A673 (cell line): ENCODE data around the gene DNAAF5. TPM values are rescaled to one million over a fixed set of nuclear protein-coding genes. Genes with fewer than 3 reads are reported as not detected.
A peak's percentile ranks its signal among the peaks of the same experiment; 100 is the strongest.

ENCODE experiments used
- BruUV-seq: library from RNA; stranded (reverse); fragments of 400-500 nt; replicated peaks from 2 replicates; lab custom pipeline; 2021; lab: Mats Ljungman, UMichigan
- CTCF ChIA-PET: fragments of 300-600 bp; sonication (Branson Sonifier 250); formaldehyde crosslinking; loops from one replicate; lab custom pipeline; 2022; ENCODE audit warnings: antibody characterized with exemption; lab: Charles Lee
- POLR2A ChIA-PET: fragments of 300-600 bp; sonication (Branson Sonifier 250); formaldehyde crosslinking; loops from one replicate; lab custom pipeline; 2022; ENCODE audit warnings: antibody characterized with exemption; ENCODE audit not compliant: low non-redundant PET; lab: Charles Lee
- DNase-seq: peaks from one replicate; pipeline ENCODE4 v3.0.0-alpha.2; 2015; ENCODE audit warnings: low spot score
- H3K27ac ChIP-seq: fragments of 200-600 bp; sonication (generic); 2 replicates; pipeline ENCODE4 v1.5.1; 2016; ENCODE audit warnings: mixed run types, low read depth, mild to moderate bottlenecking, mixed read lengths, antibody characterized with exemption, low read length; ENCODE audit not compliant: poor library complexity, severe bottlenecking
- H3K27me3 ChIP-seq: fragments of 200-600 bp; sonication (generic); replicated peaks from 2 replicates; pipeline ENCODE4 v1.6.1; 2017; ENCODE audit warnings: mixed run types, low read depth, mild to moderate bottlenecking, mixed read lengths, antibody characterized with exemption, low read length; ENCODE audit not compliant: insufficient read depth, poor library complexity
- H3K36me3 ChIP-seq: fragments of 200-600 bp; sonication (generic); 2 replicates; pipeline ENCODE4 v1.6.1; 2016; ENCODE audit warnings: mixed run types, mild to moderate bottlenecking, mixed read lengths, antibody characterized with exemption, low read length; ENCODE audit not compliant: insufficient read depth, poor library complexity, severe bottlenecking
- H3K4me1 ChIP-seq: fragments of 200-600 bp; sonication (generic); 2 replicates; pipeline ENCODE4 v1.6.1; 2017; ENCODE audit warnings: mixed run types, mild to moderate bottlenecking, mixed read lengths, antibody characterized with exemption, low read length; ENCODE audit not compliant: insufficient read depth, poor library complexity, severe bottlenecking
- H3K4me3 ChIP-seq: fragments of 200-600 bp; sonication (generic); 2 replicates; pipeline ENCODE4 v1.5.1; 2016; ENCODE audit warnings: low read depth, mixed run types, mild to moderate bottlenecking, mixed read lengths, low read length; ENCODE audit not compliant: poor library complexity, severe bottlenecking
- H3K9me3 ChIP-seq: fragments of 200-600 bp; sonication (generic); 2 replicates; pipeline ENCODE4 v1.6.1; 2016; ENCODE audit warnings: mixed run types, low read depth, mild to moderate bottlenecking, mixed read lengths, antibody characterized with exemption, low read length; ENCODE audit not compliant: poor library complexity, severe bottlenecking
- EZH2 ChIP-seq: fragments of 200-600 bp; sonication (generic); IDR thresholded peaks from 2 replicates; pipeline ENCODE4 v1.6.1; 2017; ENCODE audit warnings: borderline replicate concordance, low read depth, mild to moderate bottlenecking, mixed read lengths, antibody characterized with exemption, low read length; ENCODE audit not compliant: poor library complexity, severe bottlenecking
- intact Hi-C: fragments of 100-400 bp; cut with micrococcal nuclease; formaldehyde crosslinking; loops from one replicate; pipeline ENCODE4 v1.10.0; 2022; ENCODE audit not compliant: unreplicated experiment
- total RNA-seq: library from RNA; stranded (reverse); gene quantifications from 2 replicates; pipeline ENCODE4 v1.2.3, GENCODE V29; 2021
- TF ChIP-seq, protein P1 (sequence below): fragments of 300-800, 200-600 bp; sonication (generic); conservative IDR thresholded peaks from 2 replicates; pipeline ENCODE4 v1.5.1; 2017; ENCODE audit warnings: low read depth, mild to moderate bottlenecking, antibody characterized with exemption, low read length, moderate library complexity, mixed read lengths

The DNAAF5 gene
- total RNA-seq, 1 experiment from 2014 or later: 78.1 TPM

DNA sequence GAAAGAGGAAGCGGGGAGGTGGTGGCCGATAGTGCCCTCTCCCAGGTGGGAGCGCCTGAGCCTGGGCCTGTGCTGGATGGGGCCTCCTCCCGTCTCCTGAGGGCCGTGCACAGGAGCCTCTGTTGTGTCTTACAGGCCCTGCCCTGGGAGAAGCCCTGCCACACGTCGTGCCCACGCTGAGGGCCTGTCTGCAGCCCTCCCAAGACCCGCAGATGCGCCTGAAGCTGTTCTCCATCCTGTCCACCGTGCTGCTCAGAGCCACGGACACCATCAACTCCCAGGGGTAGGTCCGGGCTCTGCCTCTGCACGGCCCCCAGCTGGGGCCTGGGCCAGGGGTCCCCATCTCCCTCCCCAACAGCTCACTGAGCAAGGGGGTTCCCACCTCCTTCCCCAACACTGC, 43.8 kb downstream of the DNAAF5 start:
- no TSS peak for BruUV-seq
- intact Hi-C loops: loop anchor here (10.0 kb wide), 1 partner anchor 166 kb away; no protein-coding TSS in a partner anchor
- POLR2A ChIA-PET: no interaction called here
- Histone ChIP-seq H3K27ac (peak overlapping the region; percentile 32), H3K27me3 (no peaks in the 10 kb centered on the region), H3K4me3 (no peak overlapping the region), H3K9me3 (no peaks in the 10 kb centered on the region), H3K4me1 (peaks cover 32% of the 10 kb centered on the region), H3K36me3 (peaks cover 31% of the 10 kb centered on the region)
- no peak for DNase-seq
- no peak for TF ChIP-seq EZH2
- TF ChIP-seq, protein P1, sequence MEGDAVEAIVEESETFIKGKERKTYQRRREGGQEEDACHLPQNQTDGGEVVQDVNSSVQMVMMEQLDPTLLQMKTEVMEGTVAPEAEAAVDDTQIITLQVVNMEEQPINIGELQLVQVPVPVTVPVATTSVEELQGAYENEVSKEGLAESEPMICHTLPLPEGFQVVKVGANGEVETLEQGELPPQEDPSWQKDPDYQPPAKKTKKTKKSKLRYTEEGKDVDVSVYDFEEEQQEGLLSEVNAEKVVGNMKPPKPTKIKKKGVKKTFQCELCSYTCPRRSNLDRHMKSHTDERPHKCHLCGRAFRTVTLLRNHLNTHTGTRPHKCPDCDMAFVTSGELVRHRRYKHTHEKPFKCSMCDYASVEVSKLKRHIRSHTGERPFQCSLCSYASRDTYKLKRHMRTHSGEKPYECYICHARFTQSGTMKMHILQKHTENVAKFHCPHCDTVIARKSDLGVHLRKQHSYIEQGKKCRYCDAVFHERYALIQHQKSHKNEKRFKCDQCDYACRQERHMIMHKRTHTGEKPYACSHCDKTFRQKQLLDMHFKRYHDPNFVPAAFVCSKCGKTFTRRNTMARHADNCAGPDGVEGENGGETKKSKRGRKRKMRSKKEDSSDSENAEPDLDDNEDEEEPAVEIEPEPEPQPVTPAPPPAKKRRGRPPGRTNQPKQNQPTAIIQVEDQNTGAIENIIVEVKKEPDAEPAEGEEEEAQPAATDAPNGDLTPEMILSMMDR: no peak
- CTCF ChIA-PET: no interaction called here

DNA sequence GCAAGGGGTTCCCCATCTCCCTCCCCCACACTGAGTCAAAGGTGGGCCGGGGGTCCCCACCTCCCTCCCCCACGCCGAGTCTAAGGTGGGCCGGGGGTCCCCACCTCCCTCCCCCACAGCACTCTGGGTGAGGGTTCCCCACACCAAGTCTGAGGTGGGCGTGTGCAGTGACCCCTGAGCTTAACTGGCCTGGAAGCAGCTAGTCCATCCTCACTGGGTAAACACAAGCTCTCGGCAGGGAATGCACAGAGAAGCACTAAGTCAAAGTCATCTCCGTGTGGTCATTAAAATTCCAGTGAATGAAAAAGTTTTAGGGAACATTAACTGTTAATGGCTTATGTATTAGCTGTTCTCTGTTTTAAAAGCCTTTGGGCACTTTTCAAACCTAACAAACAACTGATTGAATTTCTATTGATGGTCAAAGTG, 44.3 kb downstream of the DNAAF5 start:
- H3K36me3 ChIP-seq: peaks cover 31% of the 10 kb centered on the region
- H3K9me3 ChIP-seq: no peaks in the 10 kb centered on the region
- no peak for DNase-seq
- no peak for TF ChIP-seq EZH2
- TF ChIP-seq, protein P1: no peak
- intact Hi-C loops: loop anchor here (10.0 kb wide), 1 partner anchor 166 kb away; no protein-coding TSS in a partner anchor
- POLR2A ChIA-PET: no interaction called here
- H3K27me3 ChIP-seq: no peaks in the 10 kb centered on the region
- peak overlapping the region; percentile 32 for H3K27ac ChIP-seq
- H3K4me1 ChIP-seq: peaks cover 32% of the 10 kb centered on the region
- H3K4me3 ChIP-seq: no peak overlapping the region
- CTCF ChIA-PET: no interaction called here
- no TSS peak for BruUV-seq

DNA sequence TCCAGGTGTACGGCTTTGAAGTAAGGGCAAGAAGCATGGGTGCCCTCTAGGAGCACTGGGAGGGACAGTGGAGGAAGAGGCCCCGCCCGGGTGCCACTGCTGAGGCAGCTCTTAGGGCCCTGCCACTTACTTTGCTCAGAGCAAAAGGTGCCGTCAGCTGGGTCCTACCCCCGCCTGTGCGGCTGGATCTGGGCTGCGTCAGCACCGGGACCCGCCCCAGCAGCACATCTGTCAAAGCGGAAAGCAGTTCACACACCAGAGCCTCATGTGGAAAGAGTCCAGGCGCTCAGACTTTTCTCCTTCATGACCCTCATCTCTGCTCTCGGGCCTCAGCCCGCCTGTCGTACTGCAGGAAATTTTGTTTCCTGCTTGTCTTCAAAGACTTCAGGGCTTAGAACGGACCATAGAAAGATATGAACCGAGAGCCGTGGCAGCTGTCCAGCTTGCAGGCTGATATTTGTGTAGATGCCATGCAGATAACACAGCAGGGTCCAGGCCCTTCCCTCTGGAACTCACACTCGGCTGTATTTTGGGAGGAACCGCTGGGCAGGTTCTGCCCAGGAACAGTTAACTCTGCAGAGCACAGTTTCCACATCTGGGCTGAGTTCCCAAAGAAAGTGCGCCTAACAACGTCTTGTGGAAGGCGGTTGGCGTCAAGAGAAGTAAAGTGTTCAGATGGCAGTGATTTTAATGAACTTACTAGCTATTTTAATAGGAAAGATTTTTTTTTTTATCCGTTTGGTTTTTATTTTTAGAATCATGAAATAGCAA, 44.9 kb downstream of the DNAAF5 start:
- Histone ChIP-seq H3K4me1 (peaks cover 35% of the 10 kb centered on the region), H3K9me3 (no peaks in the 10 kb centered on the region), H3K36me3 (peaks cover 31% of the 10 kb centered on the region), H3K4me3 (no peak overlapping the region), H3K27me3 (no peaks in the 10 kb centered on the region), H3K27ac (no peak overlapping the region)
- TF ChIP-seq EZH2: no peak
- TF ChIP-seq, protein P1: no peak
- ChIA-PET CTCF (no interaction called here), POLR2A (no interaction called here)
- no peak for DNase-seq
- no TSS peak for BruUV-seq
- intact Hi-C loops: loop anchor here (10.0 kb wide), 1 partner anchor 167 kb away; no protein-coding TSS in a partner anchor
